Motor neuron (in vitro differentiated cells): ENCODE results near the gene WBP2. TPM values are rescaled to one million over a fixed set of nuclear protein-coding genes. Genes with fewer than 3 reads are reported as not detected.
"Not testable (repeated sequence)": the region's sequence is repeated elsewhere in the genome, so short reads cannot be mapped to it uniquely, and the experiment has no call there.

Source experiments
- ATAC-seq, 8 experiments: fragments of 200-7000 bp; cut with Tn5 transposase; replicated peaks in 6 of 8; 2 replicates each; pipeline ENCODE4 v1.8.0; 2021; ENCODE audit warnings: mild to moderate bottlenecking in 8 of 8, moderate library complexity in 8 of 8
- H3K27ac ChIP-seq, 2 donors: fragments of 250-450 bp; sonication (Bioruptor Pico); 2 replicates each; pipeline ENCODE4 v1.9.0; 2021; ENCODE audit warnings: antibody characterized with exemption in 2 of 2, mild to moderate bottlenecking in 2 of 2, moderate library complexity in 1 of 2
- H3K4me1 ChIP-seq, 2 donors: fragments of 250-450 bp; sonication (Bioruptor Pico); replicated peaks in 1 of 2; 2 replicates each; pipeline ENCODE4 v1.6.1; 2021; ENCODE audit warnings: antibody characterized with exemption in 2 of 2, mild to moderate bottlenecking in 2 of 2, moderate library complexity in 1 of 2
- H3K4me3 ChIP-seq, 5 donors: fragments of 250-450 bp; sonication (Bioruptor Pico); 2 replicates each; pipeline ENCODE4 v1.9.0; 2021; ENCODE audit warnings: antibody characterized with exemption in 5 of 5, mild to moderate bottlenecking in 5 of 5, moderate library complexity in 4 of 5
- WGBS, 10 experiments: fragments of 450-650 bp; shearing (Covaris generic); methylation state at CpG; one replicate each; pipeline ENCODE4 v1.0.0; 2022; 5-methylcytosine and 5-hydroxymethylcytosine counted together
- in situ Hi-C, 9 experiments: fragments of 400-800 bp; cut with MboI; loops; one replicate each; pipeline ENCODE4 v1.15.0; 2021; ENCODE audit warnings: low sequenced_read_pairs in 9 of 9, low pct_unique_long_range_greater_than_20kb in 2 of 9; ENCODE audit not compliant: unreplicated experiment in 9 of 9
- total RNA-seq, 8 experiments: library from RNA; unstranded; fragments of 300-600 nt; gene quantifications; 2 replicates each; pipeline versions ENCODE4 v1.2.3 to v1.2.4, GENCODE V29; 2022

WBP2 gene
- total RNA-seq, 8 experiments from 2014 or later = 51.3 to 86.5 (median 60.1) TPM

- in situ Hi-C loops = no loop called here
- H3K4me3 ChIP-seq = no peak overlapping the region
- 90 to 100% (median 100%) methylated on average over 1 to 3 of the region's 3 CpGs; no CpG with 5 or more reads in 3 of the 10 experiments for WGBS, 10 experiments
- H3K4me1 ChIP-seq = peaks cover 22 to 23% of the 10 kb centered on the region in 2 donors
- ATAC-seq = no peak
- H3K27ac ChIP-seq = no peak overlapping the region
Measured at GRCh38 chr17:75815399-75815798, 39.7 kb downstream of the WBP2 start.

- ATAC-seq = peak; percentile 13 to 79 (median 62)
- peaks cover 23 to 25% of the 10 kb centered on the region in 2 donors for H3K4me1 ChIP-seq
Measured at GRCh38 chr17:75814900-75815373, 40.2 kb downstream of the WBP2 start.

GRCh38 chr17:75814021-75814395, 41.1 kb downstream of the WBP2 start:
- Histone ChIP-seq H3K27ac (peak overlapping the region; percentile 76 to 79), H3K4me3 (no peak overlapping the region), H3K4me1 (peaks cover 32 to 34% of the 10 kb centered on the region in 2 donors)
- in situ Hi-C loops = no loop called here
- 70 to 100% (median 100%) methylated on average over 1 to 4 of the region's 6 CpGs; no CpG with 5 or more reads in 4 of the 10 experiments for WGBS, 10 experiments
- no peak for ATAC-seq

More at GRCh38 chr17:75814900-75815373, 40.2 kb downstream of the WBP2 start:
- Histone ChIP-seq H3K4me3 (no peak overlapping the region), H3K27ac (peak overlapping the region in 1 of 2 donors; percentile 79)
- 80 to 90% methylated on average over 2 to 3 of the region's 13 CpGs; no CpG with 5 or more reads in 8 of the 10 experiments for WGBS, 10 experiments
- in situ Hi-C loops = no loop called here

GRCh38 chr17:75813081-75814020, 41.8 kb downstream of the WBP2 start:
- WGBS, 10 experiments = 94 to 100% methylated on average over 6 to 7 of the region's 24 CpGs; no CpG with 5 or more reads in 8 of the 10 experiments

GRCh38 chr17:75812096-75813013, 42.8 kb downstream of the WBP2 start:
- in situ Hi-C loops = no loop called here
- Histone ChIP-seq H3K27ac (peak overlapping the region; percentile 76 to 79), H3K4me3 (no peak overlapping the region), H3K4me1 (peaks cover 37 to 42% of the 10 kb centered on the region in 2 donors)
- WGBS, 10 experiments = 0 to 100% (median 67%) methylated on average over 1 to 10 of the region's 27 CpGs; no CpG with 5 or more reads in 5 of the 10 experiments
- ATAC-seq = peak in 7 of 8 experiments; percentile 24 to 83 (median 64)

More at GRCh38 chr17:75813081-75814020, 41.8 kb downstream of the WBP2 start:
- peaks cover 37 to 41% of the 10 kb centered on the region in 2 donors for H3K4me1 ChIP-seq
- peak overlapping the region; percentile 76 to 79 for H3K27ac ChIP-seq
- no peak overlapping the region for H3K4me3 ChIP-seq
- in situ Hi-C loops = no loop called here
- peak in 4 of 8 experiments; percentile 4 to 54 (median 46) for ATAC-seq

- no peak for ATAC-seq
- Histone ChIP-seq H3K27ac (peak overlapping the region in 1 of 2 donors; percentile 85), H3K4me1 (peaks cover 37 to 42% of the 10 kb centered on the region in 2 donors), H3K4me3 (no peak overlapping the region)
- in situ Hi-C loops = no loop called here
- 77 to 100% (median 80%) methylated on average over 1 to 6 of the region's 7 CpGs; no CpG with 5 or more reads in 6 of the 10 experiments for WGBS, 10 experiments
Measured at GRCh38 chr17:75811174-75811573, 44.0 kb downstream of the WBP2 start.

- peaks cover 37 to 42% of the 10 kb centered on the region in 2 donors for H3K4me1 ChIP-seq
- in situ Hi-C loops, ATAC-seq, H3K4me3 ChIP-seq: not testable (repeated sequence)
- WGBS, 10 experiments = 90 to 100% (median 96%) methylated on average over 2 to 9 of the region's 11 CpGs; no CpG with 5 or more reads in 3 of the 10 experiments
- H3K27ac ChIP-seq = peak overlapping the region in 1 of 2 donors; percentile 85
Measured at GRCh38 chr17:75810756-75811155, 44.4 kb downstream of the WBP2 start.

- 62 to 100% (median 92%) methylated on average over 1 to 4 of the region's 5 CpGs; no CpG with 5 or more reads in 3 of the 10 experiments for WGBS, 10 experiments
- H3K4me3 ChIP-seq = no peak overlapping the region
- peaks cover 37 to 42% of the 10 kb centered on the region in 2 donors for H3K4me1 ChIP-seq
- ATAC-seq = no peak
- H3K27ac ChIP-seq = peak overlapping the region; percentile 66 to 85
- in situ Hi-C loops = no loop called here
Measured at GRCh38 chr17:75810216-75810615, 44.9 kb downstream of the WBP2 start.

GRCh38 chr17:75809631-75810111, 45.5 kb downstream of the WBP2 start:
- in situ Hi-C loops = no loop called here
- Histone ChIP-seq H3K27ac (peak overlapping the region; percentile 66 to 85), H3K4me1 (peaks cover 37 to 42% of the 10 kb centered on the region in 2 donors), H3K4me3 (no peak overlapping the region)
- WGBS, 10 experiments = 80 to 100% (median 97%) methylated on average over 1 to 11 of the region's 24 CpGs; no CpG with 5 or more reads in 6 of the 10 experiments
- ATAC-seq = no peak

- Histone ChIP-seq H3K4me1 (peaks cover 37 to 41% of the 10 kb centered on the region in 2 donors), H3K27ac (peak overlapping the region; percentile 66 to 85), H3K4me3 (no peak overlapping the region)
- in situ Hi-C loops = no loop called here
- WGBS, 10 experiments = 25 to 83% (median 60%) methylated on average over 1 to 2 of the region's 18 CpGs; no CpG with 5 or more reads in 7 of the 10 experiments
- peak; percentile 24 to 88 (median 80) for ATAC-seq
Measured at GRCh38 chr17:75808905-75809621, 46.1 kb downstream of the WBP2 start.

- 25 to 86% (median 80%) methylated on average over 1 to 4 of the region's 4 CpGs; no CpG with 5 or more reads in 3 of the 10 experiments for WGBS, 10 experiments
- H3K4me3 ChIP-seq = no peak overlapping the region
- peak in 1 of 8 experiments; percentile 2 for ATAC-seq
- peaks cover 34 to 36% of the 10 kb centered on the region in 2 donors for H3K4me1 ChIP-seq
- H3K27ac ChIP-seq = peak overlapping the region in 1 of 2 donors; percentile 81
- in situ Hi-C loops = no loop called here
Measured at GRCh38 chr17:75808549-75808904, 46.6 kb downstream of the WBP2 start.
